SK-N-SH (cell line): ENCODE measurements around the gene LRCH4. TPM values are rescaled to one million over a fixed set of nuclear protein-coding genes. Genes with fewer than 3 reads are reported as not detected.

Experiments used
- CTCF ChIA-PET: fragments of 300-600, 350-600 bp; formaldehyde crosslinking; extraction: SDS; loops from one replicate; lab custom pipeline; 2021; lab: Yijun Ruan, JAX
- POLR2A ChIA-PET: fragments of 350-600 bp; sonication (Branson Sonifier 250); formaldehyde crosslinking; extraction: SDS; loops from one replicate; lab custom pipeline; 2020; ENCODE audit warnings: antibody characterized with exemption, inconsistent platforms; lab: Yijun Ruan, JAX
- DNase-seq: peaks from one replicate; pipeline ENCODE4 v3.0.0; 2012
- H2AFZ ChIP-seq: fragments of 200-600 bp; sonication (generic); 2 replicates; pipeline ENCODE4 v1.8.1; 2016; ENCODE audit warnings: antibody characterized with exemption, mild to moderate bottlenecking, low read depth
- H3F3A ChIP-seq: fragments of 200-600 bp; sonication (generic); replicated peaks from 2 replicates; pipeline ENCODE3; 2016; ENCODE audit warnings: antibody characterized with exemption, mild to moderate bottlenecking; ENCODE audit not compliant: insufficient read depth
- H3K27ac ChIP-seq, 2 experiments: fragments of 200-500 bp in 1 of 2; fragments of 200-600 bp in 1 of 2; sonication (Bioruptor generic) in 1 of 2; sonication (generic), shearing (Covaris generic) in 1 of 2; 2 replicates each; pipeline versions ENCODE4 v1.5.1 to v1.6.1; 2014 to 2016; ENCODE audit warnings: low read depth in 2 of 2, inconsistent platforms in 1 of 2, low read length in 1 of 2, mild to moderate bottlenecking in 1 of 2, mixed read lengths in 1 of 2
- H3K27me3 ChIP-seq: fragments of 200-600 bp; sonication (generic), shearing (Covaris generic); 2 replicates; pipeline ENCODE4 v1.6.1; 2016; ENCODE audit warnings: mixed run types; ENCODE audit not compliant: insufficient read depth
- H3K36me3 ChIP-seq, 2 experiments: fragments of 200-500 bp in 1 of 2; fragments of 200-600 bp in 1 of 2; sonication (Bioruptor generic) in 1 of 2; sonication (generic) in 1 of 2; replicated peaks in 1 of 2; 2 replicates each; pipeline versions ENCODE3 to v1.5.1; 2014 to 2016; ENCODE audit warnings: low read length in 1 of 2, mild to moderate bottlenecking in 1 of 2; ENCODE audit not compliant: insufficient read depth in 2 of 2, control insufficient read depth in 1 of 2
- H3K4me1 ChIP-seq, 2 experiments: fragments of 200-500 bp in 1 of 2; fragments of 200-600 bp in 1 of 2; sonication (Bioruptor generic) in 1 of 2; sonication (generic), shearing (Covaris generic) in 1 of 2; 2 replicates each; pipeline versions ENCODE4 v1.5.1 to v1.6.1; 2014 to 2016; ENCODE audit warnings: low read depth in 1 of 2, low read length in 1 of 2, mixed run types in 1 of 2; ENCODE audit not compliant: insufficient read depth in 2 of 2, control insufficient read depth in 1 of 2
- H3K4me2 ChIP-seq: fragments of 200-600 bp; sonication (generic), shearing (Covaris generic); 2 replicates; pipeline ENCODE4 v1.6.1; 2017; ENCODE audit warnings: mixed run types
- H3K4me3 ChIP-seq, 2 experiments: fragments of 200-500 bp in 1 of 2; fragments of 200-600 bp in 1 of 2; sonication (Bioruptor generic) in 1 of 2; sonication (generic), shearing (Covaris generic) in 1 of 2; 2 replicates each; pipeline versions ENCODE4 v1.5.1 to v1.8.1; 2014 to 2016; ENCODE audit warnings: low read depth in 2 of 2, inconsistent platforms in 1 of 2, low read length in 1 of 2, mild to moderate bottlenecking in 1 of 2, mixed read lengths in 1 of 2, moderate library complexity in 1 of 2
- H3K79me2 ChIP-seq: fragments of 200-600 bp; sonication (generic); 2 replicates; pipeline ENCODE4 v1.8.1; 2017; ENCODE audit warnings: mild to moderate bottlenecking; ENCODE audit not compliant: insufficient read depth
- H3K9ac ChIP-seq: fragments of 200-600 bp; sonication (generic); 2 replicates; pipeline ENCODE4 v1.6.1; 2017; ENCODE audit warnings: mixed run types
- H3K9me2 ChIP-seq: fragments of 200-600 bp; sonication (generic); 2 replicates; pipeline ENCODE4 v1.6.1; 2017; ENCODE audit warnings: mixed run types
- H3K9me3 ChIP-seq: fragments of 200-600 bp; sonication (generic); 2 replicates; pipeline ENCODE4 v1.6.1; 2017; ENCODE audit warnings: mixed run types, mild to moderate bottlenecking, moderate library complexity
- H4K20me1 ChIP-seq: fragments of 200-600 bp; sonication (generic); 2 replicates; pipeline ENCODE4 v1.6.1; 2017; ENCODE audit warnings: mild to moderate bottlenecking, mixed run types; ENCODE audit not compliant: insufficient read depth
- FOXJ3 ChIP-seq: sonication (generic); formaldehyde crosslinking; IDR thresholded peaks from 2 replicates; pipeline ENCODE4 v1.5.1; 2020; ENCODE audit warnings: mild to moderate bottlenecking, missing genetic modification reagents
- GABPA ChIP-seq: IDR thresholded peaks from 2 replicates; pipeline ENCODE4 v1.4.0; 2012; ENCODE audit warnings: low read depth, mild to moderate bottlenecking
- IRF3 ChIP-seq: fragments of 150-350 bp; IDR thresholded peaks from 2 replicates; pipeline ENCODE4 v1.6.1; 2016; ENCODE audit warnings: mild to moderate bottlenecking, low read depth, low read length
- JUND ChIP-seq: IDR thresholded peaks from 2 replicates; pipeline ENCODE4 v1.4.0; 2012
- NFIC ChIP-seq: IDR thresholded peaks from 2 replicates; pipeline ENCODE4 v1.4.0; 2012; ENCODE audit warnings: borderline replicate concordance
- NRF1 ChIP-seq: IDR thresholded peaks from 2 replicates; pipeline ENCODE4 v1.6.1; 2012; ENCODE audit warnings: low read depth, mild to moderate bottlenecking, low read length
- PBX3 ChIP-seq: IDR thresholded peaks from 2 replicates; pipeline ENCODE4; 2012
- RAD21 ChIP-seq: IDR thresholded peaks from 2 replicates; pipeline ENCODE4 v1.6.1; 2012; ENCODE audit warnings: mild to moderate bottlenecking, low read length
- RFX5 ChIP-seq: IDR thresholded peaks from 2 replicates; pipeline ENCODE4 v1.6.1; 2012; ENCODE audit warnings: mild to moderate bottlenecking, improper control_type of control experiment, low read length
- SMC3 ChIP-seq: IDR thresholded peaks from 2 replicates; pipeline ENCODE4 v1.6.1; 2012; ENCODE audit warnings: low read depth, low read length, improper control_type of control experiment
- WGBS: methylation state at CpG from one replicate; pipeline ENCODE4 v1.1.6; 2017; ENCODE audit warnings: low lambda C conversion rate; 5-methylcytosine and 5-hydroxymethylcytosine counted together
- polyA plus RNA-seq, 3 experiments: library from polyadenylated mRNA; depleted of rRNA; stranded (reverse); fragments of >200 nt; gene quantifications; 2 replicates each; pipeline ENCODE4 v1.2.3, GENCODE V29; 2012
- TF ChIP-seq, protein P1 (sequence below): fragments of 200-600 bp; sonication (generic); IDR thresholded peaks from 2 replicates; pipeline ENCODE4 v1.6.1; 2017; ENCODE audit warnings: antibody characterized with exemption, mild to moderate bottlenecking, moderate library complexity

Gene LRCH4
- polyA plus RNA-seq, 1 of the 3 experiments (the other 2 are of a cell fraction) = 29.8 TPM

DNA sequence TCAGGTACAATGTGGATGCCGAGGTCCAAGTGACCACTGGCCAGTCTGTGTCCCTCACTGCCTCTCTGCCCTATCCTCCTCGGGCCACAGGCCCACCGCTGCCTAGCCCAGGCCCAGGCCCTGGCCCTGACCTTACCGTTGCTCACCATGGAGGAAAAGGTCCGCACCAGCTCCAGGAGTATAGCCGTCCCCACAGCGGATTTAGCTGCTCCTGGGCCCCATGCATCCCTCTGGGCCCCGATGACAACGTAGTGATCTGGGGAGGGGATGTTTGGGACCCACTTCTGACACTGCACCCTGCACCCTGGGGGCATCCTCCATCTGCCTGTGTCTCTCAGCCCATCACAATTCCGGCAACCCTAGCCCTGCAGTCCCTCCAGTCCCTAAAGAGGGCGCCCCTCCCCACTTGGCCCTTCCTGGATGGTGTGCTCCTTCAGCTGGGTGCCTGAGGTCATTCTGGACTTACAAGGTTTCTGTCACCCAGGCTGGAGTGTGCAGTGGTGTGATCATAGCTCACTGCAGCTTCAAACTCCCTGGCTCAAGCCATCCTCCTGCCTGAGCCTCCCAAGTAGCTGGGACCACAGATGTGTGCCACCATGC, 43.3 kb upstream of the LRCH4 start:
- Histone ChIP-seq H3K79me2 (no peaks in the 10 kb centered on the region), H4K20me1 (no peaks in the 10 kb centered on the region), H3K27ac (no peak overlapping the region), H3K9me2 (no peaks in the 10 kb centered on the region), H3K27me3 (no peaks in the 10 kb centered on the region), H3K9ac (no peak overlapping the region), H3K9me3 (no peaks in the 10 kb centered on the region), H3K36me3 (no peaks in the 10 kb centered on the region), H3K4me3 (no peak overlapping the region), H3K4me2 (no peak overlapping the region), H3K4me1 (peaks cover 6 to 16% of the 10 kb centered on the region in 2 experiments; a peak in 1 of 4 replicates), H2AFZ (no peak overlapping the region), H3F3A (peaks cover 13% of the 10 kb centered on the region)
- ChIA-PET CTCF (interaction anchor here (0.9 to 9.0 kb wide), 20 partner anchors 9 to 96 kb away, joined by 3 to 101 read pairs (median 4); partner anchors contain the start of genes ACTL6B, EPO, GNB2 and MOSPD3), POLR2A (interaction anchor here (0.5 to 1.3 kb wide), 5 partner anchors 16 to 51 kb away, joined by 3 read pairs; no protein-coding TSS in a partner anchor)
- no peak for TF ChIP-seq GABPA
- TF ChIP-seq SMC3 = 0 out of 2 replicates have a peak, but pooled peaks have one; percentile 12
- TF ChIP-seq PBX3 = no peak
- TF ChIP-seq, protein P1, sequence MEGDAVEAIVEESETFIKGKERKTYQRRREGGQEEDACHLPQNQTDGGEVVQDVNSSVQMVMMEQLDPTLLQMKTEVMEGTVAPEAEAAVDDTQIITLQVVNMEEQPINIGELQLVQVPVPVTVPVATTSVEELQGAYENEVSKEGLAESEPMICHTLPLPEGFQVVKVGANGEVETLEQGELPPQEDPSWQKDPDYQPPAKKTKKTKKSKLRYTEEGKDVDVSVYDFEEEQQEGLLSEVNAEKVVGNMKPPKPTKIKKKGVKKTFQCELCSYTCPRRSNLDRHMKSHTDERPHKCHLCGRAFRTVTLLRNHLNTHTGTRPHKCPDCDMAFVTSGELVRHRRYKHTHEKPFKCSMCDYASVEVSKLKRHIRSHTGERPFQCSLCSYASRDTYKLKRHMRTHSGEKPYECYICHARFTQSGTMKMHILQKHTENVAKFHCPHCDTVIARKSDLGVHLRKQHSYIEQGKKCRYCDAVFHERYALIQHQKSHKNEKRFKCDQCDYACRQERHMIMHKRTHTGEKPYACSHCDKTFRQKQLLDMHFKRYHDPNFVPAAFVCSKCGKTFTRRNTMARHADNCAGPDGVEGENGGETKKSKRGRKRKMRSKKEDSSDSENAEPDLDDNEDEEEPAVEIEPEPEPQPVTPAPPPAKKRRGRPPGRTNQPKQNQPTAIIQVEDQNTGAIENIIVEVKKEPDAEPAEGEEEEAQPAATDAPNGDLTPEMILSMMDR = peak; percentile 56
- TF ChIP-seq RAD21 = peak; percentile 53
- no peak for TF ChIP-seq IRF3
- DNase-seq = peak; percentile 86
- WGBS = 72% methylated on average over 11 of the region's 11 CpGs

- DNase-seq = no peak
These were observed 41.3 kb upstream of the LRCH4 start for GRCh38 chr7:100627238-100627549.

More at GRCh38 chr7:100627238-100627549, 41.3 kb upstream of the LRCH4 start:
- Histone ChIP-seq H3K9me3 (no peaks in the 10 kb centered on the region), H3K4me1 (peaks cover 0 to 10% of the 10 kb centered on the region in 2 experiments; a peak in 1 of 4 replicates), H3K4me2 (peak overlapping the region; percentile 77), H3K4me3 (peak overlapping the region in 1 of 2 experiments; percentile 58; a peak in 2 of 4 replicates), H4K20me1 (no peaks in the 10 kb centered on the region), H2AFZ (no peak overlapping the region), H3F3A (peaks cover 14% of the 10 kb centered on the region), H3K36me3 (no peaks in the 10 kb centered on the region), H3K79me2 (no peaks in the 10 kb centered on the region), H3K9me2 (no peaks in the 10 kb centered on the region), H3K27me3 (no peaks in the 10 kb centered on the region), H3K9ac (no peak overlapping the region), H3K27ac (no peak overlapping the region)
- ChIA-PET POLR2A (interaction anchor here (2.1 kb wide), 1 partner anchor 15 kb away, joined by 14 read pairs; the partner anchor contains the start of gene MOSPD3), CTCF (interaction anchor here (0.8 to 9.0 kb wide), 8 partner anchors 12 to 268 kb away, joined by 3 to 101 read pairs (median 3); partner anchors contain the start of genes FBXO24, LRCH4 and MOSPD3)
- TF ChIP-seq NFIC = no peak
- no peak for TF ChIP-seq RFX5
- no peak for TF ChIP-seq FOXJ3 (CRISPR knock-in tag)
- TF ChIP-seq JUND = no peak
- TF ChIP-seq PBX3 = no peak
- TF ChIP-seq NRF1 = no peak
- 95% methylated on average over 17 of the region's 21 CpGs for WGBS
